NCI-H1092 treated with DMSO at 0.1 percent for 48 hours (cell line): ENCODE results near the gene CBFA2T2.
"Not testable (repeated sequence)": the region's sequence is repeated elsewhere in the genome, so short reads cannot be mapped to it uniquely, and the experiment has no call there.

Source experiments
- DNase-seq: peaks from one replicate; lab custom pipeline; 2025; lab: John Stamatoyannopoulos, UW

The CBFA2T2 gene

GRCh38 chr20:33506576-33506975 lies 16.7 kb downstream of the CBFA2T2 start:
- no peak for DNase-seq

- no peak for DNase-seq
Measured at GRCh38 chr20:33507461-33507860, 17.6 kb downstream of the CBFA2T2 start.

GRCh38 chr20:33508015-33508414 lies 18.1 kb downstream of the CBFA2T2 start:
- DNase-seq: not testable (repeated sequence)

GRCh38 chr20:33509057-33509456 lies 19.2 kb downstream of the CBFA2T2 start:
- not testable (repeated sequence) for DNase-seq

- not testable (repeated sequence) for DNase-seq
Measured at GRCh38 chr20:33511876-33512275, 22.0 kb downstream of the CBFA2T2 start.

GRCh38 chr20:33515569-33516216 lies 25.8 kb downstream of the CBFA2T2 start:
- no peak for DNase-seq

- no peak for DNase-seq
Measured at GRCh38 chr20:33516882-33517281, 27.0 kb downstream of the CBFA2T2 start.

GRCh38 chr20:33518071-33518470 lies 28.2 kb downstream of the CBFA2T2 start:
- no peak for DNase-seq

GRCh38 chr20:33521461-33521860 lies 31.6 kb downstream of the CBFA2T2 start:
- peak; percentile 91 for DNase-seq

GRCh38 chr20:33522256-33522820 lies 32.4 kb downstream of the CBFA2T2 start:
- no peak for DNase-seq

GRCh38 chr20:33524261-33524660 lies 34.4 kb downstream of the CBFA2T2 start:
- DNase-seq: no peak

GRCh38 chr20:33526769-33527168 lies 36.9 kb downstream of the CBFA2T2 start:
- no peak for DNase-seq

- no peak for DNase-seq
Measured at GRCh38 chr20:33531047-33531877, 41.4 kb downstream of the CBFA2T2 start.

- no peak for DNase-seq
Measured at GRCh38 chr20:33531885-33532284, 42.0 kb downstream of the CBFA2T2 start.

- DNase-seq: no peak
Measured at GRCh38 chr20:33532753-33533459, 43.0 kb downstream of the CBFA2T2 start.

- not testable (repeated sequence) for DNase-seq
Measured at GRCh38 chr20:33535717-33536116, 45.8 kb downstream of the CBFA2T2 start.

GRCh38 chr20:33537608-33538007 lies 47.7 kb downstream of the CBFA2T2 start:
- DNase-seq: no peak

GRCh38 chr20:33539129-33539528 lies 49.2 kb downstream of the CBFA2T2 start:
- DNase-seq: no peak

GRCh38 chr20:33540427-33540826 lies 50.5 kb downstream of the CBFA2T2 start:
- DNase-seq: no peak

GRCh38 chr20:33541074-33541473 lies 51.2 kb downstream of the CBFA2T2 start:
- DNase-seq: no peak

GRCh38 chr20:33541797-33542196 lies 51.9 kb downstream of the CBFA2T2 start:
- no peak for DNase-seq

- DNase-seq: no peak
Measured at GRCh38 chr20:33545763-33546162, 55.9 kb downstream of the CBFA2T2 start.
